ENCODE data around the gene GABRG3. TPM values are rescaled to one million over a fixed set of nuclear protein-coding genes. Genes with fewer than 3 reads are reported as not detected.

GABRG3 gene
- polyA plus RNA-seq, 1 donor = 0.57 TPM

- Histone ChIP-seq H3K27ac (ENCODE audit: low read length) (no peak overlapping the region), H3K36me3 (ENCODE audit: control insufficient read depth, insufficient read depth, low read length) (no peaks in the 10 kb centered on the region), H3K27me3 (ENCODE audit: control insufficient read depth, insufficient read depth, low read length) (no peaks in the 10 kb centered on the region), H3K9me3 (ENCODE audit: control insufficient read depth, low read depth, low read length) (no peaks in the 10 kb centered on the region), H3K4me3 (ENCODE audit: low read length) (no peak overlapping the region), H3K4me1 (ENCODE audit: control insufficient read depth, insufficient read depth, low read length) (no peaks in the 10 kb centered on the region)
- no peak for DNase-seq
- no CpG with 5 or more reads among the region's 6 CpGs for WGBS (ENCODE audit: insufficient coverage, low lambda C conversion rate)
Observed at GRCh38 chr15:27499719-27500118, 528.7 kb downstream of the GABRG3 start.

DNA sequence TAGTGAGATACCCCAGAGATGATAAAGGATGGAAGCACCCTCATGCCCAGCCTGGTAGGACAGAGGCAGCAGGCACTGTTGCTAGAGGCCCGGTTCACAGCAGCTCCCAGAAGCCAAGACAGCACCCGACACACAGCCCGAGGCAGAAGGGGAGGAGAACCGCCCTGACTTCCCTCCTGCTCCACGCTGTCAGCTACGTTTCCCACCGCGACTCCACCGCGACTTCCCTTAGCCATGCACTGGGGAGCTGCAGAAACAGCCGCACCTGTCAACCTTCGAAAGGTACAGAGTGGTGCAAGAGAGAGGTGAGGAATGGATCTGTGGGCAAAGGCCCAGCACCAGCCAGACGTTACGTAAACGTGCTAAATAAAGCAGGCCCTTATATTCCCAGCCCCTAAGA, 529.2 kb downstream of the GABRG3 start:
- no peaks in the 10 kb centered on the region for H3K27me3 ChIP-seq (ENCODE audit: control insufficient read depth, insufficient read depth, low read length)
- H3K36me3 ChIP-seq (ENCODE audit: control insufficient read depth, insufficient read depth, low read length) = no peaks in the 10 kb centered on the region
- WGBS (ENCODE audit: insufficient coverage, low lambda C conversion rate) = no CpG with 5 or more reads among the region's 15 CpGs
- H3K4me3 ChIP-seq (ENCODE audit: low read length) = no peak overlapping the region
- no peak for DNase-seq
- H3K9me3 ChIP-seq (ENCODE audit: control insufficient read depth, low read depth, low read length) = no peaks in the 10 kb centered on the region
- no peak overlapping the region for H3K27ac ChIP-seq (ENCODE audit: low read length)
- H3K4me1 ChIP-seq (ENCODE audit: control insufficient read depth, insufficient read depth, low read length) = no peaks in the 10 kb centered on the region

- H3K4me3 ChIP-seq (ENCODE audit: low read length) = no peak overlapping the region
- no peak overlapping the region for H3K27ac ChIP-seq (ENCODE audit: low read length)
- H3K36me3 ChIP-seq (ENCODE audit: control insufficient read depth, insufficient read depth, low read length) = no peaks in the 10 kb centered on the region
- peaks cover 4% of the 10 kb centered on the region for H3K9me3 ChIP-seq (ENCODE audit: control insufficient read depth, low read depth, low read length)
- DNase-seq = no peak
- no peaks in the 10 kb centered on the region for H3K4me1 ChIP-seq (ENCODE audit: control insufficient read depth, insufficient read depth, low read length)
- no peaks in the 10 kb centered on the region for H3K27me3 ChIP-seq (ENCODE audit: control insufficient read depth, insufficient read depth, low read length)
Observed at GRCh38 chr15:27506752-27507151, 535.8 kb downstream of the GABRG3 start.

DNA sequence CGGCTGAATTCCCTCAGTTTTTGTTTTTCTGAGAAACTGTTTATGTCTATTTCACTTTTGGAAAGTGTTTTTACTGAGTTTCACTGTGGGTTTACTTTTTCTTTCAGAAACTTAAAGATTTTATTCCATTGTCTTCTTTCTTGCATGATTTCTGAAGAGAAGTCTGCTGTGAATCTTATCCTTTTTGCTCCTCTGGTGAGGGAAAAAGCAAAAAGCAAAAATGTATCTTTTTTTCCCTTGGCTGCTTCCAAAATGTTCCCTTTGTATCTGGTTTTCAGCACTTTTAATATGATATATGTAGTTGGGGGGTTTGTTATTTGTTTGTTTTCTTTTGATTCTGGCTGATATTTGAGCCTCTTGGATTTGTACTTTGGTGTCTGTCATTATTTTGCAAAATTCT, 538.0 kb downstream of the GABRG3 start:
- Histone ChIP-seq H3K4me3 (ENCODE audit: low read length) (no peak overlapping the region), H3K9me3 (ENCODE audit: control insufficient read depth, low read depth, low read length) (peaks cover 4% of the 10 kb centered on the region)

GRCh38 chr15:27512281-27513001, 541.5 kb downstream of the GABRG3 start:
- H3K4me1 ChIP-seq (ENCODE audit: control insufficient read depth, insufficient read depth, low read length) = no peaks in the 10 kb centered on the region
- no peak overlapping the region for H3K27ac ChIP-seq (ENCODE audit: low read length)
- peaks cover 4% of the 10 kb centered on the region for H3K9me3 ChIP-seq (ENCODE audit: control insufficient read depth, low read depth, low read length)
- DNase-seq = no peak
- 83% methylated on average over 1 of the region's 4 CpGs for WGBS (ENCODE audit: insufficient coverage, low lambda C conversion rate)
- no peak overlapping the region for H3K4me3 ChIP-seq (ENCODE audit: low read length)
- H3K36me3 ChIP-seq (ENCODE audit: control insufficient read depth, insufficient read depth, low read length) = no peaks in the 10 kb centered on the region
- H3K27me3 ChIP-seq (ENCODE audit: control insufficient read depth, insufficient read depth, low read length) = no peaks in the 10 kb centered on the region

More for the DNA sequence above, 538.0 kb downstream of the GABRG3 start:
- H3K36me3 ChIP-seq (ENCODE audit: control insufficient read depth, insufficient read depth, low read length) = no peaks in the 10 kb centered on the region
- no peak overlapping the region for H3K27ac ChIP-seq (ENCODE audit: low read length)
- no peaks in the 10 kb centered on the region for H3K27me3 ChIP-seq (ENCODE audit: control insufficient read depth, insufficient read depth, low read length)
- no peak for DNase-seq
- H3K4me1 ChIP-seq (ENCODE audit: control insufficient read depth, insufficient read depth, low read length) = no peaks in the 10 kb centered on the region
- no CpG with 5 or more reads among the region's 1 CpG for WGBS (ENCODE audit: insufficient coverage, low lambda C conversion rate)

DNA sequence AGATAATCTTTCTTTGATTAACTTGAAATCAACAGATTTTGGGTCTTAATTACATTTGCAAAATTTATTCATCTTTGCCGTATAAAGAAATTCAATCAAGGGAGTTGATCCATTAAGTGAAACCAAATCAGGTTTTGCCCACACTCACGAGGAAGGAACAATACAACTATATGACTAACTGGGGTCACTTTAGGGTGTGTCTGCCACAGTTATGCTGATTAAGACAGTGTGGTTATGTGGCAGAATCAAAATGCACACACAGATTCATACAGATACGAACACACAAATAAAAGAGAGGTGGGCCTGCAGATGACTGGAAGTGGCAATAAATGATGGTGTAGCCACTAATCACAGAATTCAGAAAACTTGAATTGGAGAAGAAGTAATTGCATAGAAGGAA, 543.5 kb downstream of the GABRG3 start:
- Histone ChIP-seq H3K27me3 (ENCODE audit: control insufficient read depth, insufficient read depth, low read length) (no peaks in the 10 kb centered on the region), H3K4me3 (ENCODE audit: low read length) (no peak overlapping the region), H3K27ac (ENCODE audit: low read length) (no peak overlapping the region), H3K9me3 (ENCODE audit: control insufficient read depth, low read depth, low read length) (peaks cover 4% of the 10 kb centered on the region), H3K36me3 (ENCODE audit: control insufficient read depth, insufficient read depth, low read length) (no peaks in the 10 kb centered on the region), H3K4me1 (ENCODE audit: control insufficient read depth, insufficient read depth, low read length) (no peaks in the 10 kb centered on the region)
- 79% methylated on average over 2 of the region's 3 CpGs for WGBS (ENCODE audit: insufficient coverage, low lambda C conversion rate)
- DNase-seq = no peak

DNA sequence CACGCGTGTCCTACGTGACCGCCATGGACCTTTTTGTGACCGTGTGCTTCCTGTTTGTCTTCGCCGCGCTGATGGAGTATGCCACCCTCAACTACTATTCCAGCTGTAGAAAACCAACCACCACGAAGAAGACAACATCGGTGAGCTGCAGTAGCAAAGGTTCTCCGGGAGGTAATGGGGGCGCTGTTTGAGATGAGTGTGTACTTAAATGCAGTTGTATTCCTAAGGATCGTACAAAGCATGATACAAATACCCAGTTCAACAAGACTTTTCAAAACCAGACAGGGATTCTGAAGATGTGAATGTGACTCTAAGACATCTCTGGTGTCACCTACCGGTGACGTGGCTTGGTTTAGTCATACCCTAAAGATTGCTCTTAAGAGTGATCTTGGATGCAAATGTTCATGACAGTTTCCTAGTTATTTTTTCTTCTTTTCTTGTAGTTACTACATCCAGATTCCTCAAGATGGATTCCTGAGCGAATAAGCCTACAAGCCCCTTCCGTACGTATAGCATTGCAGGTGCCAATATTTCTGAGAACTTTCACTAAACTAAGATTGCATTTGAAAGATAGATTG, 556.6 kb downstream of the GABRG3 start:
- 92% methylated on average over 2 of the region's 18 CpGs for whole genome bisulfite sequencing (ENCODE audit: insufficient coverage, low lambda C conversion rate)
- Histone ChIP-seq H3K36me3 (ENCODE audit: control insufficient read depth, insufficient read depth, low read length) (no peaks in the 10 kb centered on the region), H3K27ac (ENCODE audit: low read length) (no peak overlapping the region), H3K9me3 (ENCODE audit: control insufficient read depth, low read depth, low read length) (no peaks in the 10 kb centered on the region), H3K27me3 (ENCODE audit: control insufficient read depth, insufficient read depth, low read length) (no peaks in the 10 kb centered on the region), H3K4me1 (ENCODE audit: control insufficient read depth, insufficient read depth, low read length) (no peaks in the 10 kb centered on the region), H3K4me3 (ENCODE audit: low read length) (no peak overlapping the region)
- no peak for DNase-seq

DNA sequence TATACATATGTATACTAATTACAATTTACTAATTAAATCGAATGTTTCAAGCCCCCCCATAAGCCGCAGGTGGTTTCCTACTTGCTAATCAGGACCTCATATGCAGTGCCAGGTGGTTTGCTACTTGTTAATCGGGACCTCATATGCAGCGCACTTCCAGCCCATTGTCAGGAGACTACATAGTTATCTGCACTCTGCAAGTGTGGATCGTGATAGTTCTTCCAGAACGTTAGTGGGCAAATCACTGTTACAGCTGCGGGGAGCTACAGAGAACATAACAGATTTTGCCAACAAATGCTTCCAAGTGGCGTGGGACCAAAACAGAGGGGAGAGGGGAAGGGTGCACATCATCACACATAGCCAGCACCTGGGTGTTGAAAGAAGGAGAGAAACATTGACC, 558.4 kb downstream of the GABRG3 start:
- WGBS (ENCODE audit: insufficient coverage, low lambda C conversion rate) = 92% methylated on average over 2 of the region's 8 CpGs
- no peaks in the 10 kb centered on the region for H3K4me1 ChIP-seq (ENCODE audit: control insufficient read depth, insufficient read depth, low read length)
- H3K4me3 ChIP-seq (ENCODE audit: low read length) = no peak overlapping the region
- no peaks in the 10 kb centered on the region for H3K36me3 ChIP-seq (ENCODE audit: control insufficient read depth, insufficient read depth, low read length)
- H3K27ac ChIP-seq (ENCODE audit: low read length) = no peak overlapping the region
- no peaks in the 10 kb centered on the region for H3K27me3 ChIP-seq (ENCODE audit: control insufficient read depth, insufficient read depth, low read length)
- no peaks in the 10 kb centered on the region for H3K9me3 ChIP-seq (ENCODE audit: control insufficient read depth, low read depth, low read length)
- no peak for DNase-seq

DNA sequence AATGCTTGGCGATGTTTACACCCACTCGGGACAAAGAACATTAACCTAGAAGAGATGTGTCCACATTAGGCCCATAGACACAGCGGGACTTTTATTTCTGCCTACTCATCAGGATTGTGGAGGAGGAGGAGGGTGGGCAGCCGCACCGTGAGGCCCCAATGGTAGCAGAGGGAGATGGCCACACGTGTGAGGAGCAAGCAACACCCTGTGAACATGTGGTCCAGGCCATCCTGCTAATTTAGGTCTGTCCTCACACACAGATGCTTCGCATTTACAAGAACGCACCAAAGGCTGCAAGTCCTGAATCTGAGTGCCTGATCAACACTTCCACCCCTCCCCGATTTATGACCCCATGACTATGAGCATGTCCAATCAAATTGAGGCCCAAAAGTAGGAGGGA, 560.0 kb downstream of the GABRG3 start:
- WGBS (ENCODE audit: insufficient coverage, low lambda C conversion rate) = 100% methylated on average over 1 of the region's 9 CpGs
- H3K4me1 ChIP-seq (ENCODE audit: control insufficient read depth, insufficient read depth, low read length) = no peaks in the 10 kb centered on the region
- no peaks in the 10 kb centered on the region for H3K9me3 ChIP-seq (ENCODE audit: control insufficient read depth, low read depth, low read length)
- DNase-seq = no peak
- H3K27ac ChIP-seq (ENCODE audit: low read length) = no peak overlapping the region
- H3K27me3 ChIP-seq (ENCODE audit: control insufficient read depth, insufficient read depth, low read length) = no peaks in the 10 kb centered on the region
- no peak overlapping the region for H3K4me3 ChIP-seq (ENCODE audit: low read length)
- H3K36me3 ChIP-seq (ENCODE audit: control insufficient read depth, insufficient read depth, low read length) = no peaks in the 10 kb centered on the region

- no peak for DNase-seq
- Histone ChIP-seq H3K4me3 (ENCODE audit: low read length) (no peak overlapping the region), H3K27me3 (ENCODE audit: control insufficient read depth, insufficient read depth, low read length) (no peaks in the 10 kb centered on the region), H3K36me3 (ENCODE audit: control insufficient read depth, insufficient read depth, low read length) (no peaks in the 10 kb centered on the region), H3K4me1 (ENCODE audit: control insufficient read depth, insufficient read depth, low read length) (no peaks in the 10 kb centered on the region), H3K9me3 (ENCODE audit: control insufficient read depth, low read depth, low read length) (no peaks in the 10 kb centered on the region), H3K27ac (ENCODE audit: low read length) (no peak overlapping the region)
- WGBS (ENCODE audit: insufficient coverage, low lambda C conversion rate) = no CpG with 5 or more reads among the region's 3 CpGs
Observed at GRCh38 chr15:27532358-27532757, 561.4 kb downstream of the GABRG3 start.

Measured in large intestine (tissue), 3 donors.